BE2C (cell line): ENCODE data around the gene PSD4. TPM values are rescaled to one million over a fixed set of nuclear protein-coding genes. Genes with fewer than 3 reads are reported as not detected.

ENCODE experiments used
- DNase-seq: peaks from one replicate; pipeline ENCODE4 v3.0.0-alpha.2; 2020
- H3K27me3 ChIP-seq: fragments of 250-450 bp; sonication (Bioruptor Pico); 2 replicates; pipeline ENCODE4 v1.5.1; 2020; ENCODE audit warnings: mild to moderate bottlenecking
- H3K36me3 ChIP-seq: fragments of 250-450 bp; sonication (Bioruptor Pico); 2 replicates; pipeline ENCODE4 v1.5.1; 2020; ENCODE audit warnings: mild to moderate bottlenecking
- H3K4me1 ChIP-seq: fragments of 250-450 bp; sonication (Bioruptor Pico); 2 replicates; pipeline ENCODE4 v1.5.1; 2020
- H3K4me3 ChIP-seq: 2 replicates; pipeline ENCODE4 v1.5.1; 2011; ENCODE audit warnings: low read depth, low read length
- H3K9me3 ChIP-seq: fragments of 250-450 bp; sonication (Bioruptor Pico); 2 replicates; pipeline ENCODE4 v1.5.1; 2020
- CTCF ChIP-seq: IDR thresholded peaks from 2 replicates; pipeline ENCODE4 v1.5.1; 2012; ENCODE audit warnings: mild to moderate bottlenecking, low read depth, low read length
- polyA plus RNA-seq: library from polyadenylated mRNA; unstranded; fragments of >200 nt; gene quantifications from one replicate; pipeline ENCODE4 v1.2.1, GENCODE V29; 2012; ENCODE audit warnings: low read depth, missing spikeins; ENCODE audit not compliant: insufficient read length, insufficient read depth

Gene PSD4
- polyA plus RNA-seq: 0.26 TPM

GRCh38 chr2:113173542-113174375 is at the start of gene PSD4:
PSD4 (plus strand) TSS chr2:113173971; CDS start chr2:113182457, 8,486 bp downstream.
- TF ChIP-seq CTCF: no peak
- no peaks in the 10 kb centered on the region for H3K36me3 ChIP-seq
- no peaks in the 10 kb centered on the region for H3K4me1 ChIP-seq
- no peak within 1 kb of the TSS for H3K4me3 ChIP-seq
- DNase-seq: no peak
- no peaks in the 10 kb centered on the region for H3K27me3 ChIP-seq
- H3K9me3 ChIP-seq: no peaks in the 10 kb centered on the region

GRCh38 chr2:113124181-113124961 is 49.4 kb upstream of the PSD4 start:
- H3K27me3 ChIP-seq: no peaks in the 10 kb centered on the region
- H3K9me3 ChIP-seq: no peaks in the 10 kb centered on the region
- H3K4me3 ChIP-seq: no peak overlapping the region
- no peak for TF ChIP-seq CTCF
- H3K4me1 ChIP-seq: no peaks in the 10 kb centered on the region
- H3K36me3 ChIP-seq: no peaks in the 10 kb centered on the region
- DNase-seq: no peak

GRCh38 chr2:113124984-113125855 is 48.6 kb upstream of the PSD4 start:
- H3K27me3 ChIP-seq: no peaks in the 10 kb centered on the region
- no peak for DNase-seq
- H3K36me3 ChIP-seq: no peaks in the 10 kb centered on the region
- H3K9me3 ChIP-seq: no peaks in the 10 kb centered on the region
- no peaks in the 10 kb centered on the region for H3K4me1 ChIP-seq
- no peak for TF ChIP-seq CTCF
- no peak overlapping the region for H3K4me3 ChIP-seq

GRCh38 chr2:113126845-113127645 is 46.7 kb upstream of the PSD4 start, which contains the start of gene IL1RN:
IL1RN (plus strand) TSS chr2:113127598; CDS start chr2:113127625, 27 bp downstream.
- H3K36me3 ChIP-seq: no peaks in the 10 kb centered on the region
- no peaks in the 10 kb centered on the region for H3K9me3 ChIP-seq
- no peak within 1 kb of the TSS for H3K4me3 ChIP-seq
- TF ChIP-seq CTCF: no peak
- no peak for DNase-seq
- no peaks in the 10 kb centered on the region for H3K4me1 ChIP-seq
- no peaks in the 10 kb centered on the region for H3K27me3 ChIP-seq
